Measurements from ENCODE around the gene FCRL1.

Gene FCRL1

GRCh38 chr1:157799996-157800395, 19.9 kb downstream of the FCRL1 start:
- DNase-seq: no peak

DNA sequence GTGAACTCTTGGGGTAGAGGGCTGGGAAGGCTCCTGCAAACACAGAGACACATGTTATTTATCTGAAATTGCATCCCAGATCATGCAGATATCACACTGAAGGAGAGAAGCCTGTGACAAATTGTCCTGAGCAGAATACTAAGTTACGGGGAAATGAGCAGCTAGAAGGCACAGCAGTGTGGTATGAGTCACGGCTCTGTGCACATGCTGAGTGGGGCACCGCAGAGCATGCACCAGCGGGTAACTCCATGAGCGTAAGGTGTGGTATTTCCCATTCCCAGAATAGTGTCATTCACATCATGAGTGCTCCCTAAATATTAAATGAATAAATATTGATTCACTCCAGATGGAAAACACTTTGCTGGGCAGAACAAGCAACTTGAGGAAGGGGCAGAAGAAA, 21.7 kb downstream of the FCRL1 start:
- DNase-seq: no peak

DNA sequence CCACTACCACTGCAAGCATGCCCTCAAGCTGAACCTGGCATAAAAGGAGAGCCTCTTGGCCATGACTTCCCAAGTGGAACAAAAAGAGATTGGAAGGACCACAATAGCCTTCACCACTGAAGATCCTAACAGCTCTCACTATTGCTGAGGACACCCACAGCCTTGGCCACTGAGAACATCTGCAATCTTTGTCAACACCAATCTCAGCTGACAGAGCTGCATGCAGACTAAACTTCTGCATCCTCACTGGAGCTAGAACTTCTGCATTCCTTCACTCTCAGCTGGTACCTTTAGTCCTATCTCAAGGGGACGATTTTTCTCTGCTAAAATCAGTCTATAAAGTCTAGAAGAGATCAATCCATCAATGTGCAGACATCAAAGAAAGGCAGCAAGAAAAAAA, 34.7 kb downstream of the FCRL1 start:
- no peak for DNase-seq

GRCh38 chr1:157784801-157785200, 35.1 kb downstream of the FCRL1 start:
- no peak for DNase-seq

- DNase-seq: no peak
These were observed 37.0 kb downstream of the FCRL1 start for GRCh38 chr1:157782931-157783330.

DNA sequence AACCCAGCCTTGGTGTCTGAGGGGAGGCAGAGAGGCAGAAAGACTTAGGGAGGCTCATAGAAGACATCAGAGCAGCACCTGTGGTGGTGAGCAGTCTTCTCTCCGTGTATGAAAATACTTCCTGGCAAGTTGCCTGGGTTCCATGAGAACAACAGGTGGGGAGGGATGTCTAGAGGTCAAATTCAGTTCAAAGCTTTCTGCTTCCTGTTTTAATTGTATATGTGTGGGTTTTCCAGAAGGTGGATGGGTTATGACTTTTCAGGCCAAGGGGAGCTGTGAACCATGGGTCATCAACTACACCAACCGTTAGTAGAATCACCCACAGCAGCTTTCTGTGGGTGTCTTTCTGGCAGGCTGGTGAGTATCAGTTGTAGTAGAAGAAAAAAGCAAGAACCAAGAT, 38.9 kb downstream of the FCRL1 start:
- no peak for DNase-seq

GRCh38 chr1:157776971-157777391, 42.9 kb downstream of the FCRL1 start, which contains the start of gene FCRL2:
TSS of gene FCRL2 (minus strand) at chr1:157777132. CDS start at chr1:157777073, 59 bp downstream.
- no peak for DNase-seq

- no peak for DNase-seq
These were observed 44.6 kb downstream of the FCRL1 start for GRCh38 chr1:157775101-157775870.

GRCh38 chr1:157774412-157774811, 45.5 kb downstream of the FCRL1 start:
- DNase-seq: no peak

- DNase-seq: no peak
These were observed 46.2 kb downstream of the FCRL1 start for GRCh38 chr1:157773493-157774350.

- no peak for DNase-seq
These were observed 48.1 kb downstream of the FCRL1 start for GRCh38 chr1:157771661-157772425.

DNA sequence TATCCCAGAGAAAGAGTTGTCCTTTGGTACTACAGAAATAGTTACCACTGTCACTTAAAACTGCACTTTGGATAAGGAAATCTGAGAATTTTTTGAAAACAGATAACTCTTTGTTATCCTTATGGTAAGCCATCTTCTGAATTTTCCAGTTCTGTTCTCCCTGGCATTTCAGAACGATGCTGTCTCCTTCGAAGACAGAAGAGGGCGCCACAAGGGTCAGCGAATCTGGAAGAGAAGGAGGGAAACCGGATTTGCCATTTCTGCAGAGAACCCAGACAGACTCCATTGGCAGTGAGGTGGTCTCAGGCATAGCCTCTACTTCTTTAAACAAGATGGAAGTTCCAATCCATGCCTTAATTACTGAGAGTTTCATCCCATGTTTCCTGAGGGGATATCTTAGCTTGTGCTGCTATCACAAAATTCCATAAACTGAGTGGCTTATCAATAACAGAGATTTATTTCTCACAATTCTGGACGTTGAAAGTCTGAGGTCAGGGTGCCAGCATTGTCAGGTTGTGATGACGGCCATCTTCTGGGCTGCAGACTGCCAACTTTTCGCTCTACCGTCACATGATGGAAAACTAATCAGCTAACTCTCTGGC, 49.4 kb downstream of the FCRL1 start:
- no peak for DNase-seq

- no peak for DNase-seq
These were observed 53.1 kb downstream of the FCRL1 start for GRCh38 chr1:157766792-157767191.

DNA sequence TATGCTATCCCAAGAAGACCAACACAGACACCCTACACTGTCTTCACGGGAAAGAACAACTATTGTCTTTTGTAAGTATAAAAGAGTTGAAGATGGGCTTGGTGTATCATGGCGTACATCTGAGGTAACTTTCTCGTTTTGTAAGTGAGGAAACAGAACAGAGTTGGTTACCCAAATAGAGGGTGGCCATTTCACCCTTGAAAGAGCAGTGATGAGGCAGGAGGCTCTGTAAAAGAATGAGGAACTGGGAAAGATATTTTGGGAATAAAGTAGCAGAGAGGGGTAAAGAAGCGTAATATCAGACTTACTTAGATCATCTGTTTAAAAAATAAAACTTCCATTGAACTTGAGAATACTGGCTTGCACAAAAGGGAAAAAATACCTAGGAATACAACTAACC, 61.9 kb downstream of the FCRL1 start:
- no peak for DNase-seq

GRCh38 chr1:157753611-157754010, 66.3 kb downstream of the FCRL1 start:
- no peak for DNase-seq

DNA sequence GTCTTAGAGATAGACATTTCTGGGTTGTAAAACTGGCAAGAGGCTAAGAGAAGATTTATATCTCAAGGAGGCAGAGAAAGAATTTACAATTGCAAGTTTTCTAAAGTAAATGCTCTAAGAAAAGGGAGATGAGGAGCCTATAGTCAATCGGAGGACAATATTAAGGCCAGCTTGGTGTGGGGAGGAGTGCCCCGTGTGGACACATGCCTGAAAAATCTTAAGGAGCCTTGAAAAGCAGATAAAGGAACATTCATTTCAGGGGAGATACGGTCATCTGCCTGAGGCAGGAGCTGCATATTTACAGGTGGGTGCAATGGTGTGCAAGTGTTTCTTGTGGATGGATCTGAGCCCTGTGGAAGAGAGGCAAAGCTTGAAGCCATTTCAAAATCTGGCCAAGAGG, 68.6 kb downstream of the FCRL1 start:
- DNase-seq: no peak

DNA sequence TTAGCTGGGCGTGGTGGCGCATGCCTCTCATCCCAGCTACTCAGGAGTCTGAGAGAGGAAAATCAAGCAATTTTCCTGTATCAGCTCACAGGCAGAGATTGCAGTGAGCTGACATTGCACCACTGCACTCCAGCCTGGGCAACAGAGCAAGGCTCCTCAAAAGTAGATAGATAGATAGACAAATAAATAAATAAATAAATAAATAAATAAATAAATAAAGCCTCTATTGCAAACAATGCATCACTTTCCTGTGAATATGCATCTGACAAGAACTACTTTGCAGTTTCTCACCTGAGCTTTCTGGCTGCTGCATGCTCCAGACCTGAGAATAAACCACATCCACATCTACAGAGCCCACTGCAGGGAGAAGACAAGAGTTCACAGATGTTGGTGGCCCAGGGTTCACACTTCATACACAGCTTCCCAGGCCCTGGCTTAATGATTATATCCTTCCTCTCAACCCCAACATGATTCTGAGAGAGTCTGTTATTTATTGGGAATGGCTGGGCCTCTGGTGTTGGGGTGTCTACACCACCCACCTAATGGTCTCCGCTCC, 71.6 kb downstream of the FCRL1 start:
- no peak for DNase-seq

Measured in fibroblast of skin of abdomen (primary cell).